Cardiac fibroblast (primary cell): ENCODE measurements around the gene EPB41L4A.
"Not testable (repeated sequence)": the region's sequence is repeated elsewhere in the genome, so short reads cannot be mapped to it uniquely, and the experiment has no call there.

Source experiments
- DNase-seq, 2 donors: peaks; one replicate each; pipeline versions ENCODE4 v3.0.0 to v3.0.0-alpha.2; 2010; ENCODE audit warnings: low read depth in 2 of 2
- H3K4me3 ChIP-seq, 2 donors: replicated peaks in 1 of 2; 1 replicate in 1 of 2; 2 replicates in 1 of 2; pipeline ENCODE4 v1.5.1; 2011; ENCODE audit warnings: low read depth in 2 of 2, low read length in 2 of 2, mild to moderate bottlenecking in 2 of 2, moderate library complexity in 1 of 2
- TF ChIP-seq, protein P1 (sequence below): IDR thresholded peaks from one replicate; pipeline ENCODE4 v1.5.1; 2011; ENCODE audit warnings: low read depth, mild to moderate bottlenecking, low read length, inconsistent platforms

EPB41L4A gene

DNA sequence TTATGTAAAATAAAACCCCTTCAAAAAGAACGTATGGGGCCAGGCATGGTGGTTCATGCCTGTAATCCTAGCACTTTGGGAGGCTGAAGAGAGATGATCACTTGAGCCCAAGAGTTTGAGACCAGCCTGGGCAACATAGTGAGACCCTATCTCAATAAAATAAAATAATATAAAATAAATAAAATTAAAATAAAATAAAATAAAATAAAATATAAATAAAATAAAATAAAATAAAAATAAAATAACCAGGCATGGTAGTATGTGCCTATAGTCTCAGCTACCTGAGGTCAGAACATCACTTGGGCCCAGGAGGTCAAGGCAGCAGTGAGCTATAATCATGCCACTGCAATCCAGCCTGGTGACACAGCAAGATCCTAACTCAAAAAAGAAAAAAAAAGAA lies 185.1 kb downstream of the EPB41L4A start:
- no peak overlapping the region for H3K4me3 ChIP-seq
- DNase-seq = no peak
- TF ChIP-seq, protein P1, sequence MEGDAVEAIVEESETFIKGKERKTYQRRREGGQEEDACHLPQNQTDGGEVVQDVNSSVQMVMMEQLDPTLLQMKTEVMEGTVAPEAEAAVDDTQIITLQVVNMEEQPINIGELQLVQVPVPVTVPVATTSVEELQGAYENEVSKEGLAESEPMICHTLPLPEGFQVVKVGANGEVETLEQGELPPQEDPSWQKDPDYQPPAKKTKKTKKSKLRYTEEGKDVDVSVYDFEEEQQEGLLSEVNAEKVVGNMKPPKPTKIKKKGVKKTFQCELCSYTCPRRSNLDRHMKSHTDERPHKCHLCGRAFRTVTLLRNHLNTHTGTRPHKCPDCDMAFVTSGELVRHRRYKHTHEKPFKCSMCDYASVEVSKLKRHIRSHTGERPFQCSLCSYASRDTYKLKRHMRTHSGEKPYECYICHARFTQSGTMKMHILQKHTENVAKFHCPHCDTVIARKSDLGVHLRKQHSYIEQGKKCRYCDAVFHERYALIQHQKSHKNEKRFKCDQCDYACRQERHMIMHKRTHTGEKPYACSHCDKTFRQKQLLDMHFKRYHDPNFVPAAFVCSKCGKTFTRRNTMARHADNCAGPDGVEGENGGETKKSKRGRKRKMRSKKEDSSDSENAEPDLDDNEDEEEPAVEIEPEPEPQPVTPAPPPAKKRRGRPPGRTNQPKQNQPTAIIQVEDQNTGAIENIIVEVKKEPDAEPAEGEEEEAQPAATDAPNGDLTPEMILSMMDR = no peak

DNA sequence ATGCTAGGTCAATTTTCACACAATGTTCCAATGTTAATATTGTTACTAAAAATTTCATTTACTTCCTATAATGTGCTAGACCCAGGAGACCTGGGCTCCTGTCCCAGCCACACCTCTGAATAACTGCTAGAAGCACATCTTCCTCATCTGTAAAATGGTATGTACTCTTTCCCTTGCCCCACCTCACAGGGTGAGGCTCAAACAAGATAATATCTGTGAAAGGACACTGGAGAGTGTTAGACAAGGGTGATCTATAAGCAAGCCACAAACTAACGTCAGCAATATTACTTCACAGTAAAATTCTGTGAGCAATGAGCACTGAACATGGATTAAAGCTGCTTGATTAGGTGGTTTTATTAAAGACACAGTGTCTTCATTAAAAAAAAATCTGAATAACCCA lies 186.4 kb downstream of the EPB41L4A start:
- TF ChIP-seq, protein P1 = no peak
- H3K4me3 ChIP-seq = no peak overlapping the region
- DNase-seq = no peak

DNA sequence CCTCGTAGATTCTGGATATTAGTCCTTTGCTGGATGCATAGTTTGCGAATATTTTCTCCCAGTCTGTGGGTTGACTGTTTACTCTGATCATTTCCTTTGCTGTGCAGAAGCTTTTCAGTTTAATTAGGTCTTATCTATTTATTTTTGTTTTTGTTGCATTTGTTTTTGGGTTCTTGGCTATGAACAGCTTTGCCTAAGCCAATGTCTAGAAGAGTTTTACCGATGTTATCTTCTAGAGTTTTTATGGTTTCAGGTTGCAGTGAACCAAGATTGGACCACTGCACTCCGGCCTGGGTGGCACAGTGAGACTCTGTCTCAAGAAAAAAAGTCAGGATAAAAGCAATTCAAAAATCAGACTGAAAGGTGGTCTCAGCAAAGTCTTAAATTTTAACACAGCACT lies 188.5 kb downstream of the EPB41L4A start:
- TF ChIP-seq, protein P1 = no peak
- DNase-seq = no peak
- H3K4me3 ChIP-seq = no peak overlapping the region

DNA sequence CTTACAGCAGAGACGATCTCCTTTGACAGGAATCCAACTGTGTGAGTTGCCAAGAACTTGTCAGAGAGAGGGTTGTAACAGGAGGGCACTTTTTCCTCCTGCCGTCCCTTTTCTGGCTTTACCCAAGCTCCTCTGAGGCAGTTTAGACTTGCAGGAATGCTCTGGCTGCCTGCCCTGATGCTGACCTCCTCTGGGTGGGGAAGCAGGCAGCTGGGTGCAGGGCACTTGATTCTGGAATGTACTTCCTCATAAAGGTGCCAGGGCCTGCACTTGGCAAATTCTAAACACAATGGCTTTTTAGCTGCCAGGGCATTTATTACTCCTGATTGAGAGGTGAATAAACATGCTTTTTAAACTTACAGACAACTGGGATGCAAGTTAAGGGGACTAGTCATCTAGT lies 190.4 kb downstream of the EPB41L4A start:
- TF ChIP-seq, protein P1 = no peak
- no peak overlapping the region for H3K4me3 ChIP-seq
- DNase-seq = peak; percentile 36 to 91

DNA sequence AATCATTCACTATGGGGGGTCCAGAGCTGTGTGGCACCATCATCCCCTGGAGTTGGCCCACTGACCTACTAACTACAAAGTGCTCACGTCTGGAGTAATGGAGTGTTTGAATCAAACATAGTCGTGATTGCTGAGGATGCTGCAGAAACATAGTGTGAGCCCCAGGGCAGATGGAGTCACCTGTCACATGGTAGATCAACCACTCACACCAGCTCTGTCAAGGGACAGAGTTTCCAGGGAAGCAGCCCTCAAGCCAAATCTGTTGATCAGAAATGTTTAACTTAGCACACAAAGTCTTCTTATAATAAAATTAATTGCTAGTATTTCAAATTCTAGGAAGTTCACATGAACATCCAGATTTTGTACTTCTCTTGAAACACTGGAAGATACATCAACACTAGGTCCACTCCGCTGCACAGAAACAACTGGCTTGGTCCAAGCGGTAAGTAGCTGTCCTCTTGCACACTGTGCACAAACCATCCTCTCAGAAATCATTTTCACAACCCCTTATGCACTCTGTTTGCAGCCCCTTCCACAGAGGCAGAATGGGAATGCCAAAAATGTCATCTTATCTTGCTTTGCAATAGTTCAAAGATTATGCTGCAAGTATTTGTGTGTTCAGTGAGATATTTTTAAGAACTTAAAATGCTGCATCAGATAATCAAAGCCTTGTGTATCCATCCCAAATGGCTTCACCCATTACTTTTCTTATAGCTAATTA lies 191.0 kb downstream of the EPB41L4A start:
- DNase-seq = peak in 1 of 2 donors; percentile 19

DNA sequence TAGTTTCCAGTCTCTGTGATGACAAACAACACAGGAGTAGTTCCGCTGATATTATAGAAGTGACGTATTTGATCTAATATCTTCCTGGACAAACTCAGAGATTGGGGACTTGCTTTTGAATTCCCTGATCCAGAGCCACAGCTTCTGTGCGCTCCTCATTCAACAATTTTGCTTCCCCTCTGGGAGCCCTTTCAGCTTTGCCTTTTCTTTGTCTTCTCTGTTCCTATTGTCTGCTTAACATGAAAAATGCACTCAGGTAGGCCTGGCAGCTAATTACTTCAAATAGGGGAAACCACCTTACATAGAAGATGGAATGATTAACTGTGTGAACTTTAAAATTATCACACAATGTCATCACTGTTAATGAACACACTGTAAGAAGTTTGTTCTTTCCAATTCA lies 192.9 kb downstream of the EPB41L4A start:
- no peak for DNase-seq
- TF ChIP-seq, protein P1 = no peak
- H3K4me3 ChIP-seq = no peak overlapping the region

More for the DNA sequence above, 191.0 kb downstream of the EPB41L4A start:
- H3K4me3 ChIP-seq = no peak overlapping the region
- TF ChIP-seq, protein P1 = no peak

DNA sequence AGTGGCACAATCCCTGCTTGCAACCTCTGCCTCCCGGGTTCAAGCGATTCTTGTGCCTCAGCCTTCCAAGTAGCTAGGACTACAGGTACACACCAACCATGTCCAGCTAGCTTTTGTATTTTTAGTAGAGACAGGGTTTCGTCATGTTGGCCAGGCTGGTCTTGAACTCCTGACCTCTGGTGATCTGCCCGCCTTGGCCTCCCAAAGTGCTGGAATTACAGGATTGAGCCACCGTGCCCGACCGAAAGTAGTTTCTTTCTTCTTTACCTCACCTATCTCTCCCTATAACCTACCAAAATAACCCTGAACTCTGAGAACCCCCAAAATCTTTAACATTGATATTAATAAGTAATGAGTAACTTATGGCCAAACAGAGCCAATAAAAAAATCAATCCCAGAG lies 196.1 kb downstream of the EPB41L4A start:
- H3K4me3 ChIP-seq, DNase-seq: not testable (repeated sequence)
